ENCODE measurements around the gene ARHGAP28. TPM values are rescaled to one million over a fixed set of nuclear protein-coding genes. Genes with fewer than 3 reads are reported as not detected.
"Not testable (repeated sequence)": the region's sequence is repeated elsewhere in the genome, so short reads cannot be mapped to it uniquely, and the experiment has no call there.

The ARHGAP28 gene
- total RNA-seq, 1 experiment from 2014 or later: 3.6 TPM

DNA sequence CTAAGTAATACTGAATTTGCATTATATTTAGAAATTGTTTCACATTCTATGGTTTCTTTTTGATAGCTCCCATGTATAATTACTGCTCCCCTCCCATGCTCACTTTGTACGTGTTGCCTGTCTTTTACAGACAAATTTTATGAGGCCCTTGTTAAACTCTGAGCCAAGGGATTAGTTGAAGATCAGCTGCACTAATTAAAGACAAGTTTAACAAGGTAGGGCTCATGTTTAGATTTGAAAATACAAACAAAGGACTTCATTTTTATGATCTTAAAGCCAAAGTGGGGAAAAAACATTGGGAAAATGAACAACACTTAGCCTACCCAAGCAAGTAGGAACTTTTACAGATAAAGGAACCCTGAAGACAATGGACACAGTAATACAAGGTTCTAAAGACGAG, 46.2 kb downstream of the ARHGAP28 start:
- DNase-seq (ENCODE audit: low read depth): no peak

DNA sequence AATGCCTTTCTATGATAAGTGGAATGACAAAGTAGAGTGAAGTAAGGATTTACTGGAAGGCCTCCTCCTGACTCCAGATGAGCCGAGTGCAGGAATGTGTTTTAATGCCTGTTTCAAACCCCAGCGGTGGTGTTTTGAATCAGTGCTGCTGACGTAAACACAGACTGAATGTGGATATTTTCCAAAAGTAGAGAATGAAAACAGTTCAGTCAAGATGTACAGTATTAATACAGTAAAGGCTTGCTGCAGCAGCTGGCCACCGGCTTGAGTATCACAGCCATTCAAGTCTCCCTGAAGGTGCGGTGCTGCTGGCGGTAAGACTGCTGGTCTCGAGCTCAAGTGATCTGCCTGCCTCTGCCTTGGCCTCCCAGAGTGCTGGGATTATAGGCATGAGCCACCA, 46.7 kb downstream of the ARHGAP28 start:
- DNase-seq (ENCODE audit: low read depth): no peak

- no peak for DNase-seq (ENCODE audit: low read depth)
Observed at GRCh38 chr18:6777509-6777908, 48.0 kb downstream of the ARHGAP28 start.

- DNase-seq (ENCODE audit: low read depth): no peak
Observed at GRCh38 chr18:6778459-6779247, 49.1 kb downstream of the ARHGAP28 start.

GRCh38 chr18:6781142-6781714, 51.7 kb downstream of the ARHGAP28 start:
- DNase-seq (ENCODE audit: low read depth): peak; percentile 12

GRCh38 chr18:6781796-6782195, 52.3 kb downstream of the ARHGAP28 start:
- DNase-seq (ENCODE audit: low read depth): peak; percentile 50

DNA sequence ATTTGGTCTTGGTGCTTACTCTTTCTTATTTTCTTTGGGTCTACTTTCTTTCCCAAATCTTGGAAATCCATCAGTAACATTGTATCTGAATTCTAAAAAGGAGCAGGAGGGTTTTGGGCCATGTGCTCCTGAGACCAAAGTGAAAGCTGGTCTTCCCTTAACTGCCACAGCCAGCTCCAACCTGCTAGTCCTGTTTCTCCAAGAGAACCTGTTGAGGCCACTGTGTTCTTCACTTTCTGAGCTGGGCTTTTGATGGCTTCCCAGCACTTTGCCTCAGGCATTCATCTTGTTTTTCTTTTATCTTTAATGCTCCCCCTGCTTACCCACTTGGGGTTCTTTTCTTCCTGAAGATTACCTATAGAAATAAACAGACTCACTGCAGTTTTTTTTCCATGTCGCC, 53.3 kb downstream of the ARHGAP28 start:
- no peak for DNase-seq (ENCODE audit: low read depth)

DNA sequence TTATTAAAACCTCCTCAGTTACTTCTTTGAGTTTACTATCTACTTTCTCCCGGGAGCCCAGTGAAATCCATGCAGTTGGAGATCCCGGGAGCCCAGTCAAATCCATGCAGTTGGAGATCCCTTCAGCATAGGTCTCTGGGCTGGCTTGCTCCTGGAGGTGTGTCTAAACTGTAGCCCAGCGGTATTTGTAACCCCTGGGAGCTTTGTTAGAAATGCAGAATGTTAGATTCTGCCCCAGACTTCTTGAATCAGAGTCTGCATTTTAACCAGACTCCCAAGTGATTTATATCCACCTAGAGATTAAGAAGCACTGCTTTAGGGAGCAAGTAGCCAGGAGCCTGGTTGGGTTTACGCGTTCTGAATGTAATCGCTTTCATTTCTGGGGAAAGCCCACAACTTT, 54.5 kb downstream of the ARHGAP28 start:
- DNase-seq (ENCODE audit: low read depth): no peak

DNA sequence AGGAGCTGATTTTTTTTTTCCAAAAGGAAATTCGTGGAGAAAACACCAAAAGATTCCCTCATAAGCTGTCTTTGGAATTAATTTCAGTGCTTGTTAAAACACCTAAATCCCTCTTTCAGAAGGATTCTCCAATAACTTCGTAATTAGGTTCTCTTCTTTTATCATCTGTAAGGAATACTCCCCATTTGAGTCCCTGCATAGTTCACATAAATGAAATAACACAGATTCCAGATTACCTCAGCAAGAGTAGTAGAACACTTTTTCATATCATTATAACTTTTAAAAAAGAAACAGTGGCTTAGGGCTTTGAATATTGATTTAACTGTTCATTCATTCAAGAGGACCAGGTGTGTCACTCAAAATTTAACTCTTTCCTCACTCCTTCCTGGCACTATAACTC, 55.5 kb downstream of the ARHGAP28 start:
- DNase-seq (ENCODE audit: low read depth): no peak

- DNase-seq (ENCODE audit: low read depth): no peak
Observed at GRCh38 chr18:6785411-6785810, 55.9 kb downstream of the ARHGAP28 start.

- no peak for DNase-seq (ENCODE audit: low read depth)
Observed at GRCh38 chr18:6792391-6792790, 62.9 kb downstream of the ARHGAP28 start.

DNA sequence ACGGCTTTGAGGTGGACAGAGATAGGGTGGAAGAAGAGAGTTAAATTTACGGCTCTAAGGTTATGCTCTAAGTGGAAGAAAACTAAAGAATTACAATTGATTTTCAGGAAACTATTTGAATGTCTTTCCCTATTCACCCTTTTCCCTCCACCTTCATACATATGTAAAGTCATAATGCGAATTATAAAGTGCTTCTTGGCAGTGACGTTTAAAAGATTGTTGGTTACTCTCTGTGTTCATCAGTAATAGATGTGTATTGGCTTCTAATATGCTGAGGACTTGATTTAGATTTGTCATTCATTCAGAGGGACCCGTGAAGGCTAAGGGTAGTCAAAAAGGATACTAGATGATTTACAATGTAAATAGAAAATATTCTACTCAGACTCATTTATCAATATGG, 63.9 kb downstream of the ARHGAP28 start:
- DNase-seq (ENCODE audit: low read depth): no peak

DNA sequence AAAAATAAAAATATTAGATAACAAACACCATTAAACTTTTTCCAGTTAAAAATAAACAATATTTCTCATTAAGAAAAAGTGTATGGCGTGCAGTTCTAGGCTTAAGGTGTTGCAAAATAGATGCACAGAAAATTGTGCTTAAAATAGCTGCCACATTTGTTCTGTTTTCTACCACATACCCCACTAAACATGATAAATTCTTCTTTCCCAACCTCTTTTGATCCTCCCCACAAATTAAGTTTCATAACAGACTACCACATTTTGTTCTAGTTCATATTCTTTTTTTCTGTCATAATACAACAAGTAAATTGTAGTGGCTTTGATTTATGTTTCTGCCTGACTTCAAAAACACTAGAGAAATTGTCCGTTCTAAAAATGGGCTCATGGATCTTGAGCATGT, 64.5 kb downstream of the ARHGAP28 start:
- no peak for DNase-seq (ENCODE audit: low read depth)

DNA sequence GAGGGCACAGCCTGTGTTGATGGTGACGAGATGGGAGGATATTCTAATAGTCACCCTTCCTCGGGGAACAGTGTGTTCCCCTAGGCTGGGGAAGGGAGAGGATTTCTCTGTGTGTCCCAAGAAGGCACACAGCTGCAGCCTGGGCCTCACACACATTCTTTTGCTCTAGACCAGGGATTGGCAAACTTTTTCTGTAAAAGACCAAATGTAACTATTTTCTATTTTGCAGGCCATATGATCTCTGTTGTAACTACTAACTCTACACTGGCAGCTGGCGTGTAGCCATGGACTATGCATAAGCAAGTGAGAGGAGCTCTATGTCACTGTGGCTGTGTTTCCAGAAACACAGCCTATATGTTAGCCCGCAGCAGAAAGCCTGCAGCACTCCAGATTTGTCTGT, 65.8 kb downstream of the ARHGAP28 start:
- no peak for DNase-seq (ENCODE audit: low read depth)

GRCh38 chr18:6796511-6796910, 67.0 kb downstream of the ARHGAP28 start:
- DNase-seq (ENCODE audit: low read depth): no peak

DNA sequence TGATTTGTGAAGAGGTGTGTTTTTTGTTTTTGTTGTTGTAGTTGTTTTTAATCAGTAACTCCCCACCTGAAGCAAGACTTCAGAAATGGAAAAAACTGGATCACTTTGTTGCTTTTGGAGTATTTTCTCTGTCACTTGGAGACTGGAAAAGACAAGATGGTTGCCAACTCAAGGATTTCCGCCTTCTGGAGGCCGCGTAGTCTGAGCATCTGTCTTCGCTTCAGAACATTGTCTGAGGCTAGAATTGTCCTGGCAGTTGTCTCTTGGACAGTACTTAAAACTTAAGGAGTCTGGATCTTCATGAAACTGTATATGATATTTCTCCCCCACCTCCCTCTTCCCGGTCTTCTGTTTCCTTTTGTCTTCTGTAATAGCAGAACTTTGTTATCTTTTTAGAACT, 67.7 kb downstream of the ARHGAP28 start:
- no peak for DNase-seq (ENCODE audit: low read depth)

DNA sequence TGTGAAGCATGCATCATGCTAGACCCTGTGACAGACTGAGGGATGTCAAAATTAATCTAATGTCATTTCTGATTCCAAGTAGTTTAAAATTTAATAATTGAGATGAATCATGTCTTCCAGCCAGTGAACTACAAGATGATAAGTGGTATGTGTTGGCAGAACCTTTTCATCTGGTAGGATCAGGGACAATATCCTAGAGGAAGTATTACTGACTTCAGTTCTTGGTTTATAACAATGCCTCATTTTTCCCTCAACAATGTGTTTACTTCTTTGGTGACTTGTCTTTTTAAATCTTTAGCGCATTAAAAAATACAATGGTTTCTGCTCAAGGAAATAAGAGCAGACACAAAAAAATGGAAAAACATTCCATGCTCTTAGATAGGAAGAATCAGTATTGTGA, 69.4 kb downstream of the ARHGAP28 start:
- DNase-seq (ENCODE audit: low read depth): no peak

GRCh38 chr18:6800309-6800708, 70.8 kb downstream of the ARHGAP28 start:
- not testable (repeated sequence) for DNase-seq (ENCODE audit: low read depth)

DNA sequence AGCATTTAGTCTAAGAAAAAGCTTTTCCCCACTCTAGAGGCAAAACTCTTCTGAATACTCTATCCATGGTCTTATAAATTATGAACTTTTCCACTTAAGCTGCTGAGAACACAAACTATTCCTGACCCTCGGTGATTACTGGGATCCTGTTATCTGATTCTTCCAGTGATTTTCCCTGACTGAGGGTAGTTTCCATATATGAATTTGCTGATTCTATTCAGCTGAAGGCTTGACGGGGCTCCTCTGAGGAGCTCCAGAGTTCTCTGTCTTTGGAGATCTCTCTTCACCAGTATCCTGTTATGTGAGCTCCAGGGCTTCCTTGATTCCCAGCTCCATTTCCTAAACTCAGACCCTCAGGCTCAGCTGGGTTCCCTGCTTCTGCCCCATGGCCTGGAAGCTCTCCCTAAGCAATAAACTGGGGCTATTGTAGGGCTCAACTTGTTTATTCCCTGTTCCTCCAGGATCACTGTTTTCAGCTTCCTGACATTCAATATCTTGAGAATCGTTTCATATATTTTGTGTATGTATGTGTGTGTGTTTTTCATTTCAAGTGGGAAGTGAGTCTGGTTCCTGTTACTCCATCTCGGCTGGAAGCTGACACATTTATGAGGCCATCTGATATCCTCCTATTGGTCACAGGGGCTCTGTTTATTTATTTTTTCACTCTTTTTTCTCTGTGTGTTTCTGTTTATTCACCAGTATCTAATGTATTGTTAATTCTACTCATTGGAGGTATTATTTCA, 78.2 kb downstream of the ARHGAP28 start:
- DNase-seq (ENCODE audit: low read depth): peak; percentile 4

DNA sequence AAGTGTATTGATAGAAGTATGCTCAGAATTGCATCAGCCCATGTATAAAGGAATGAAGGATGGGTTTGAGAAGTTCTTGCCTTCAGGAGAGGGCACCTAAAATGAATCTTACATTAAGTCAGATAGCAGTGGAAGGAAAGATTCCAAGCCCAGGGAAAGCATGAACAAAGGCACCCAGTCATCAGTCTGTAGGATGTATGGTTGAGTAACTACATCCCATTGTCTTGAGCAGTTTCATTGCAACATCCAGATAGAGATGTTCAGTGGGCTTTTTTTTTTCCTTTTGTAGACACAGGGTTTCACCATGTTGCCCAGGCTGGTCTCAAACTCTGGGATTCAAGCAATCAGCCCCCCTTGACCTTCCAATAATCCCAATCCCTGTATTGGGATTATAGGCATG, 80.7 kb downstream of the ARHGAP28 start:
- no peak for DNase-seq (ENCODE audit: low read depth)

- DNase-seq (ENCODE audit: low read depth): no peak
Observed at GRCh38 chr18:6811816-6812215, 82.3 kb downstream of the ARHGAP28 start.

- DNase-seq (ENCODE audit: low read depth): no peak
Observed at GRCh38 chr18:6814882-6815425, 85.4 kb downstream of the ARHGAP28 start.

- DNase-seq (ENCODE audit: low read depth): no peak
Observed at GRCh38 chr18:6816154-6816553, 86.6 kb downstream of the ARHGAP28 start.

Measured in Daoy (cell line).